ENCODE measurements around the gene SPAG16. TPM values are rescaled to one million over a fixed set of nuclear protein-coding genes. Genes with fewer than 3 reads are reported as not detected.

The SPAG16 gene
- total RNA-seq, 4 donors from 2014 or later: 1.2 to 30.8 (median 16.2) TPM

DNA sequence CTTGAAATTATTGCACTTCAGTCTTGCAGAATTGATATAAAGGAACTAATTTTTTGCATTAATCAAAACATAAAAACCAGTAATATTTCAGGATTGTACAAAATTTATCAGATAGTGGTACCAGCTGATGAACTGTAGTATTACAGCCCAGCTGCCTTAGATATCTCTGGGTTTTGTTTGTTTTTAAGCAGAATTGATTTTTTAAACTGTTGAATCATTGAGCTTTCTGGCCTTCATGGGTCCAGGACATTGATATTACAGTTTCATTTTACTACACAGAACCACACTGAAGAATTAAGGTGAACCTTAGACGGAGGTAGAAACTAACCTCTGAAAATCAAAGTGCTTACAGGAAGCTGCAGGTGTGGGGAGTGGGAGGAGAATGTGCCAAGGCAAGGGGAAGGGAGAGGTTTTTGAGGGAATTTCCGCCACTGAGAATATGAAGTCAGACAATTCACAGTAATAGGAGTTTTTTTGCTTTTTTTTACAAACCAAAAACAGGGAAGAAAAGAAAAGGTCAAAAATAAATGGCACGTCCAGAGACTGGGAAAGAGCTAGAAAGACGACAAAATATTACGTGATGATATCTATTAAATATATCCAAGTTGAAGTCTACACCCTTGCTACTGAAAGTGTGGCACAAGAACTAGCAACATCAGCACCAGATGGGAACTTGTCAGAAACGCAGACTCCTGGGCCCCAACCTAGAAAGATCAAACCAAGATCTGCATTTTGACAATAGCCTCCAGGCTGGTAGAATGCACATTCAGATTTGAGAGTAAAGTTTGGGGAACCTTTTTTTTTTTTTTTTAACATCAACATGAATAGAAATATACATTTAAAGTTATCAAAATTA, 40.8 kb upstream of the SPAG16 start:
- Histone ChIP-seq H3K9me3 (no peaks in the 10 kb centered on the region), H3K4me1 (no peaks in the 10 kb centered on the region), H3K4me3 (no peak overlapping the region), H3K36me3 (no peaks in the 10 kb centered on the region), H3K27me3 (no peaks in the 10 kb centered on the region), H3K27ac (no peak overlapping the region)
- DNase-seq: no peak
- TF ChIP-seq POLR2AphosphoS5 (IDR thresholded peaks at IDR 0.05): no peak
- TF ChIP-seq, protein P1, sequence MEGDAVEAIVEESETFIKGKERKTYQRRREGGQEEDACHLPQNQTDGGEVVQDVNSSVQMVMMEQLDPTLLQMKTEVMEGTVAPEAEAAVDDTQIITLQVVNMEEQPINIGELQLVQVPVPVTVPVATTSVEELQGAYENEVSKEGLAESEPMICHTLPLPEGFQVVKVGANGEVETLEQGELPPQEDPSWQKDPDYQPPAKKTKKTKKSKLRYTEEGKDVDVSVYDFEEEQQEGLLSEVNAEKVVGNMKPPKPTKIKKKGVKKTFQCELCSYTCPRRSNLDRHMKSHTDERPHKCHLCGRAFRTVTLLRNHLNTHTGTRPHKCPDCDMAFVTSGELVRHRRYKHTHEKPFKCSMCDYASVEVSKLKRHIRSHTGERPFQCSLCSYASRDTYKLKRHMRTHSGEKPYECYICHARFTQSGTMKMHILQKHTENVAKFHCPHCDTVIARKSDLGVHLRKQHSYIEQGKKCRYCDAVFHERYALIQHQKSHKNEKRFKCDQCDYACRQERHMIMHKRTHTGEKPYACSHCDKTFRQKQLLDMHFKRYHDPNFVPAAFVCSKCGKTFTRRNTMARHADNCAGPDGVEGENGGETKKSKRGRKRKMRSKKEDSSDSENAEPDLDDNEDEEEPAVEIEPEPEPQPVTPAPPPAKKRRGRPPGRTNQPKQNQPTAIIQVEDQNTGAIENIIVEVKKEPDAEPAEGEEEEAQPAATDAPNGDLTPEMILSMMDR (IDR thresholded peaks at IDR 0.05): no peak
- TF ChIP-seq EP300 (IDR thresholded peaks at IDR 0.05; ENCODE audit: low read depth): no peak
- no peak for TF ChIP-seq POLR2A (IDR thresholded peaks at IDR 0.05)
- intact Hi-C loops (cut with DNase I; ENCODE audit: low total_unique reads): no loop called here
- 70 to 74% methylated on average over 6 of the region's 6 CpGs for WGBS, 2 donors (ENCODE audit: low coverage in 1 of 2)
- in situ Hi-C loops (cut with MboI; ENCODE audit: low pct_ligation_motif_present in 1 of 4, low pct_unique_long_range_greater_than_20kb in 1 of 4, low sequenced_read_pairs in 3 of 4): loop anchor here in 3 of 4 donors (25.0 kb wide), 2 partner anchors 669 to 694 kb away; no protein-coding TSS in a partner anchor

DNA sequence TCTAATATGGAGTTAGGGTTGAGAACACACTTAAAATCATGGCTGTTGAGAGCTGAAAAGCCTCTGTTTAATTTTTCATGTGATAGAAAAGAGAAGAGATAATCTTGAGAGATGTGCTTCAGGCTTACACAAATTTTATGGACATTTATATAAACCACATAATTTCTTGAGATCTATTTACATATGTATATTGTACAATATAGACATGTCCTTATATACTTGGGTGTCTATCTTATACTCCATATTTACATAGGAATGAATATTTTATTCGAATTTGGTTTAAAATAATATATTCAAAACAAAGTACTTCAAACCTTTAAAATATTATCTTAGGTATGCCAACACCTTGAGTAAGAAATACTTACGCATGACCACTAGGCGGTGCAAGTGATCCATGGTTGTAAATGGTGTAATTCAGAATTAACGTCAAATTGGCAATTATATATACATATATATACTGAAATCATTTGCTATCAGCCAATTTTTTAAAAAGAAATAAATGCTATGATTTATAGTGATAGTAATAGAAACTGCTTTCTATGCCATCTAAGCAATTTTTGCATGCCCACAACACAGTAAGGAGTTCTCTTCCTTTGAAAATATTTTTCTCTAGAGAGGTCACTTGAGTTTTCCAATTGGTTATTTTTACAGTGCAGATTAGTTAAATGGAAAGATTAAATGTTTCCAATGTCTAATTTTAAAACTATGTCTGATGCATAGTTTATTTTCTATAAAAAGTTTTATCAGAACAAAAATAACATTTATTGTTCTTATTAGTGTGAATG, 37.6 kb upstream of the SPAG16 start:
- intact Hi-C loops (cut with DNase I; ENCODE audit: low total_unique reads) (no loop called here), in situ Hi-C loops (cut with MboI; ENCODE audit: low pct_ligation_motif_present in 1 of 4, low pct_unique_long_range_greater_than_20kb in 1 of 4, low sequenced_read_pairs in 3 of 4) (loop anchor here in 3 of 4 donors (25.0 kb wide), 2 partner anchors 666 to 691 kb away; no protein-coding TSS in a partner anchor)

DNA sequence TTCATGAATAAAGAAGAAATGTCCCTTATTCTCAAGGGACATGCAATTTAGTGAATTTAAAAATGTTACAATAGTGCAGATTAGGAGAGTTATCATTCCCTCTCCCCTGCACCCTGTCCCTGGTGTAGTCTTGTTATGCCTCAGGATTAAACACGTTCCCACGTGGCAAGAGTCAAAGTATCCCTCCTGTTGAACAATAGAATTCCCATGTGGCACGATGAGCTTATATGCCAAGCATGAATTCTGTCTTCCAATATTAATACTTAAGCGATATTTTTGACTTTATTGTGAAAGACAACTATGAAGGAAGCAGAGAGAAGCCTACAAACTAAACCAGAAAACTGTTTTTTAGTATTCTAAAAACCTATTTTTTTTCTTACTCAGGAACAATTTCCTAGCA, 36.7 kb upstream of the SPAG16 start:
- no peak overlapping the region for H3K27ac ChIP-seq
- H3K36me3 ChIP-seq: no peaks in the 10 kb centered on the region
- H3K27me3 ChIP-seq: no peaks in the 10 kb centered on the region
- no peak overlapping the region for H3K4me3 ChIP-seq
- intact Hi-C loops (cut with DNase I; ENCODE audit: low total_unique reads) (no loop called here), in situ Hi-C loops (cut with MboI; ENCODE audit: low pct_ligation_motif_present in 1 of 4, low pct_unique_long_range_greater_than_20kb in 1 of 4, low sequenced_read_pairs in 3 of 4) (loop anchor here in 3 of 4 donors (25.0 kb wide), 2 partner anchors 665 to 690 kb away; no protein-coding TSS in a partner anchor)
- H3K4me1 ChIP-seq: peaks cover 0 to 3% (median 0%) of the 10 kb centered on the region in 4 donors
- WGBS, 2 donors (ENCODE audit: low coverage in 1 of 2): 73 to 87% methylated on average over 4 of the region's 4 CpGs
- TF ChIP-seq EP300 (IDR thresholded peaks at IDR 0.05; ENCODE audit: low read depth): no peak
- TF ChIP-seq, protein P1 (IDR thresholded peaks at IDR 0.05): no peak
- TF ChIP-seq POLR2A (IDR thresholded peaks at IDR 0.05): no peak
- no peak for TF ChIP-seq POLR2AphosphoS5 (IDR thresholded peaks at IDR 0.05)
- no peak for DNase-seq
- H3K9me3 ChIP-seq: no peaks in the 10 kb centered on the region

More for the DNA sequence above, 37.6 kb upstream of the SPAG16 start:
- DNase-seq: peak; percentile 19
- no peaks in the 10 kb centered on the region for H3K9me3 ChIP-seq
- no peaks in the 10 kb centered on the region for H3K27me3 ChIP-seq
- H3K27ac ChIP-seq: no peak overlapping the region
- WGBS, 2 donors (ENCODE audit: low coverage in 1 of 2): 1 to 5% methylated on average over 4 of the region's 4 CpGs
- no peaks in the 10 kb centered on the region for H3K36me3 ChIP-seq
- no peak for TF ChIP-seq EP300 (IDR thresholded peaks at IDR 0.05; ENCODE audit: low read depth)
- TF ChIP-seq, protein P1 (IDR thresholded peaks at IDR 0.05): peak; percentile 70 to 86 (median 76)
- H3K4me1 ChIP-seq: peaks cover 0 to 2% (median 0%) of the 10 kb centered on the region in 4 donors
- H3K4me3 ChIP-seq: no peak overlapping the region

DNA sequence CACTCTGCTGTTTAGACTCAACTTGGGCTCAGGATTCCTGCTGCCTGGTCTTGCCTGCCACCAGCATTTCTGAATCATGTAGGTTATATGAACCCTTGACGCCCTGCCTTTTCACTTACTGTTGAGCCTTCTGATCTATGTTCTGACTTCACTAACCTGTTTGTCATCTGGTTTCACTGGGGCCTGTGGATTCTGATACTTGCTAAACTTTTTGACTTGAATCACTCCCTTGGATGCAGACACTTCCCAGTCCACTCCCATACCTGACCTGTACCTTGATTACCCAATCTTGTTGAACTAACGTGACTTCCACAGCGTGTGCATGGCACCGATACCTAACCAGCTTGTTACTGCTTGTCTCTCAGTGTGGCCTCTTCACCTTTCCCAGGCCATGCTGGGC, 35.6 kb upstream of the SPAG16 start:
- intact Hi-C loops (cut with DNase I; ENCODE audit: low total_unique reads): no loop called here
- Histone ChIP-seq H3K4me1 (peaks cover 0 to 3% (median 0%) of the 10 kb centered on the region in 4 donors), H3K36me3 (no peaks in the 10 kb centered on the region), H3K27ac (no peak overlapping the region), H3K27me3 (no peaks in the 10 kb centered on the region), H3K9me3 (no peaks in the 10 kb centered on the region), H3K4me3 (no peak overlapping the region)
- DNase-seq: no peak
- in situ Hi-C loops (cut with MboI; ENCODE audit: low pct_ligation_motif_present in 1 of 4, low pct_unique_long_range_greater_than_20kb in 1 of 4, low sequenced_read_pairs in 3 of 4): loop anchor here in 3 of 4 donors (25.0 kb wide), 2 partner anchors 664 to 689 kb away; no protein-coding TSS in a partner anchor
- 83% methylated on average over 4 of the region's 4 CpGs; no CpG with 5 or more reads in 1 of the 2 donors for WGBS, 2 donors (ENCODE audit: low coverage in 1 of 2)
- TF ChIP-seq EP300 (IDR thresholded peaks at IDR 0.05; ENCODE audit: low read depth): no peak
- TF ChIP-seq POLR2AphosphoS5 (IDR thresholded peaks at IDR 0.05): no peak
- TF ChIP-seq, protein P1 (IDR thresholded peaks at IDR 0.05): no peak
- no peak for TF ChIP-seq POLR2A (IDR thresholded peaks at IDR 0.05)

Data from transverse colon (tissue), 4 donors.